MM.1S (cell line): ENCODE results near the gene PARP12.

Source experiments
- CTCF ChIP-seq: fragments of 300-600 bp; sonication (generic); IDR thresholded peaks from 2 replicates; pipeline ENCODE4 v1.5.1; 2016; ENCODE audit warnings: antibody characterized with exemption, low read length, mixed read lengths
- EZH2 ChIP-seq: fragments of 300-600 bp; sonication (generic); optimal IDR thresholded peaks from 2 replicates; pipeline ENCODE3; 2017; ENCODE audit warnings: low read depth, mild to moderate bottlenecking, antibody characterized with exemption, low read length, mixed read lengths

- no peak for TF ChIP-seq CTCF
- TF ChIP-seq EZH2 = no peak
Observed at GRCh38 chr7:140008755-140009610, 53.8 kb downstream of the PARP12 start.
